Astrocyte of the spinal cord (primary cell): ENCODE results near the gene GALNT18.

Experiments
- DNase-seq: peaks from one replicate; pipeline ENCODE4 v3.0.0; 2011; ENCODE audit warnings: low read depth, low spot score
- H3K4me3 ChIP-seq: 2 replicates; pipeline ENCODE4 v1.5.1; 2011; ENCODE audit warnings: low read depth, mild to moderate bottlenecking, low read length, moderate library complexity
- CTCF ChIP-seq: IDR thresholded peaks from 2 replicates; pipeline ENCODE4 v1.5.1; 2012; ENCODE audit warnings: low read depth, mild to moderate bottlenecking, low read length, inconsistent platforms
- in situ Hi-C: cut with HindIII; loops from 2 replicates; pipeline ENCODE4 v1.10.0; 2017; ENCODE audit warnings: low sequenced_read_pairs

GALNT18 gene

GRCh38 chr11:11499300-11499699 lies 122.5 kb downstream of the GALNT18 start:
- TF ChIP-seq CTCF = no peak

GRCh38 chr11:11498195-11498594 lies 123.6 kb downstream of the GALNT18 start:
- DNase-seq = no peak
- in situ Hi-C loops = no loop called here
- no peak overlapping the region for H3K4me3 ChIP-seq
- no peak for TF ChIP-seq CTCF

More at GRCh38 chr11:11499300-11499699, 122.5 kb downstream of the GALNT18 start:
- in situ Hi-C loops = no loop called here
- DNase-seq = no peak
- no peak overlapping the region for H3K4me3 ChIP-seq

GRCh38 chr11:11496879-11497278 lies 124.9 kb downstream of the GALNT18 start:
- no peak for DNase-seq
- in situ Hi-C loops = no loop called here
- no peak overlapping the region for H3K4me3 ChIP-seq
- TF ChIP-seq CTCF = no peak

GRCh38 chr11:11494348-11494747 lies 127.5 kb downstream of the GALNT18 start:
- no peak overlapping the region for H3K4me3 ChIP-seq
- in situ Hi-C loops = no loop called here
- TF ChIP-seq CTCF = no peak
- DNase-seq = no peak

GRCh38 chr11:11493698-11494097 lies 128.1 kb downstream of the GALNT18 start:
- no peak for TF ChIP-seq CTCF
- in situ Hi-C loops = no loop called here
- DNase-seq = no peak
- no peak overlapping the region for H3K4me3 ChIP-seq

GRCh38 chr11:11491589-11491988 lies 130.2 kb downstream of the GALNT18 start:
- TF ChIP-seq CTCF = no peak
- in situ Hi-C loops = no loop called here
- DNase-seq = no peak
- H3K4me3 ChIP-seq = no peak overlapping the region

- H3K4me3 ChIP-seq = no peak overlapping the region
- no peak for TF ChIP-seq CTCF
- in situ Hi-C loops = no loop called here
- DNase-seq = no peak
Measured at GRCh38 chr11:11491014-11491413, 130.8 kb downstream of the GALNT18 start.
